HFF-Myc (cell line): ENCODE results near the gene GSG1.
A peak's percentile ranks its signal among the peaks of the same experiment; 100 is the strongest.

Experiments used
- DNase-seq: peaks from one replicate; pipeline ENCODE4 v3.0.0-alpha.2; 2011; ENCODE audit warnings: low read depth; ENCODE audit errors: extremely low read depth
- H3K4me3 ChIP-seq: replicated peaks from 2 replicates; pipeline ENCODE4 v1.5.1; 2011; ENCODE audit warnings: low read depth, mild to moderate bottlenecking, control low read depth, low read length
- CTCF ChIP-seq: IDR thresholded peaks from 2 replicates; pipeline ENCODE4 v1.5.1; 2012; ENCODE audit warnings: mild to moderate bottlenecking, low read depth, low read length, control low read depth; ENCODE audit errors: missing control alignments

Gene GSG1

GRCh38 chr12:13106666-13107065 lies 3.2 kb upstream of the GSG1 start:
- DNase-seq, result no peak
- TF ChIP-seq CTCF, result no peak
- H3K4me3 ChIP-seq, result no peak overlapping the region

- no peak for TF ChIP-seq CTCF
- no peak for DNase-seq
- no peak overlapping the region for H3K4me3 ChIP-seq
Observed at GRCh38 chr12:13105781-13106180, 2.3 kb upstream of the GSG1 start.

- TF ChIP-seq CTCF, result no peak
- no peak overlapping the region for H3K4me3 ChIP-seq
- no peak for DNase-seq
Observed at GRCh38 chr12:13104409-13104808, 942 bp upstream of the GSG1 start.

GRCh38 chr12:13102461-13103195 lies 839 bp downstream of the GSG1 start:
- DNase-seq, result no peak
- no peak overlapping the region for H3K4me3 ChIP-seq

GRCh38 chr12:13101821-13102375 lies 1.6 kb downstream of the GSG1 start:
- no peak for DNase-seq
- peak overlapping the region; percentile 49 for H3K4me3 ChIP-seq
- no peak for TF ChIP-seq CTCF

More at GRCh38 chr12:13102461-13103195, 839 bp downstream of the GSG1 start:
- TF ChIP-seq CTCF, result no peak

GRCh38 chr12:13100882-13101769 lies 2.3 kb downstream of the GSG1 start:
- no peak for TF ChIP-seq CTCF
- peak; percentile 78 for DNase-seq
- H3K4me3 ChIP-seq, result peak overlapping the region; percentile 49
